AG09309 (cell line): ENCODE data around the gene TMEM52.

Source experiments
- DNase-seq: peaks from one replicate; pipeline ENCODE4 v3.0.0-alpha.2; 2010; ENCODE audit warnings: low read depth
- H3K4me3 ChIP-seq: 2 replicates; pipeline ENCODE4 v1.5.1; 2011; ENCODE audit warnings: mild to moderate bottlenecking, low read depth, low read length, moderate library complexity; ENCODE audit not compliant: control insufficient read depth
- CTCF ChIP-seq: IDR thresholded peaks from 2 replicates; pipeline ENCODE4 v1.5.1; 2011; ENCODE audit warnings: mild to moderate bottlenecking, low read depth, low read length, inconsistent platforms; ENCODE audit not compliant: insufficient read depth, control insufficient read depth; ENCODE audit errors: missing control alignments

The TMEM52 gene

GRCh38 chr1:1963570-1963969, 44.5 kb upstream of the TMEM52 start:
- no peak for DNase-seq
- no peak overlapping the region for H3K4me3 ChIP-seq
- TF ChIP-seq CTCF, result no peak

GRCh38 chr1:1962752-1963151, 43.7 kb upstream of the TMEM52 start:
- DNase-seq, result no peak
- H3K4me3 ChIP-seq, result no peak overlapping the region
- no peak for TF ChIP-seq CTCF

- no peak for TF ChIP-seq CTCF
- H3K4me3 ChIP-seq, result no peak overlapping the region
- DNase-seq, result no peak
Observed at GRCh38 chr1:1960480-1961196, 41.6 kb upstream of the TMEM52 start.

GRCh38 chr1:1959840-1960479, 40.9 kb upstream of the TMEM52 start:
- peak; percentile 82 for TF ChIP-seq CTCF
- no peak for DNase-seq
- H3K4me3 ChIP-seq, result no peak overlapping the region

GRCh38 chr1:1959459-1959839, 40.4 kb upstream of the TMEM52 start:
- no peak for DNase-seq
- TF ChIP-seq CTCF, result no peak
- no peak overlapping the region for H3K4me3 ChIP-seq

GRCh38 chr1:1958071-1958541, 39.0 kb upstream of the TMEM52 start:
- no peak for TF ChIP-seq CTCF
- no peak for DNase-seq
- H3K4me3 ChIP-seq, result no peak overlapping the region

GRCh38 chr1:1957533-1957961, 38.5 kb upstream of the TMEM52 start:
- H3K4me3 ChIP-seq, result no peak overlapping the region
- no peak for TF ChIP-seq CTCF
- DNase-seq, result no peak
